Stimulated activated CD8-positive, alpha-beta memory T cell treated with anti-CD3 and anti-CD28 coated beads, Interleukin-15, amount 100 ng/mL, for 48 hours (primary cell): Measurements from ENCODE around the gene ADAM21.
"Not testable (repeated sequence)": the region's sequence is repeated elsewhere in the genome, so short reads cannot be mapped to it uniquely, and the experiment has no call there.

Experiments used
- DNase-seq, 2 donors: peaks; one replicate each; pipeline ENCODE4 v3.0.0-alpha.2; 2020; ENCODE audit warnings: low read depth in 2 of 2

ADAM21 gene

GRCh38 chr14:70477356-70478105 is 25.6 kb downstream of the ADAM21 start:
- not testable (repeated sequence) for DNase-seq

- DNase-seq, result no peak
Measured at GRCh38 chr14:70489579-70490200, 37.7 kb downstream of the ADAM21 start.

GRCh38 chr14:70498191-70498590 is 46.2 kb downstream of the ADAM21 start:
- DNase-seq, result no peak
